GM04503 (cell line): ENCODE data around the gene HOXD12.

Source experiments
- DNase-seq: peaks from one replicate; pipeline ENCODE4 v3.0.0-alpha.2; 2012; ENCODE audit warnings: low read depth

Gene HOXD12

DNA sequence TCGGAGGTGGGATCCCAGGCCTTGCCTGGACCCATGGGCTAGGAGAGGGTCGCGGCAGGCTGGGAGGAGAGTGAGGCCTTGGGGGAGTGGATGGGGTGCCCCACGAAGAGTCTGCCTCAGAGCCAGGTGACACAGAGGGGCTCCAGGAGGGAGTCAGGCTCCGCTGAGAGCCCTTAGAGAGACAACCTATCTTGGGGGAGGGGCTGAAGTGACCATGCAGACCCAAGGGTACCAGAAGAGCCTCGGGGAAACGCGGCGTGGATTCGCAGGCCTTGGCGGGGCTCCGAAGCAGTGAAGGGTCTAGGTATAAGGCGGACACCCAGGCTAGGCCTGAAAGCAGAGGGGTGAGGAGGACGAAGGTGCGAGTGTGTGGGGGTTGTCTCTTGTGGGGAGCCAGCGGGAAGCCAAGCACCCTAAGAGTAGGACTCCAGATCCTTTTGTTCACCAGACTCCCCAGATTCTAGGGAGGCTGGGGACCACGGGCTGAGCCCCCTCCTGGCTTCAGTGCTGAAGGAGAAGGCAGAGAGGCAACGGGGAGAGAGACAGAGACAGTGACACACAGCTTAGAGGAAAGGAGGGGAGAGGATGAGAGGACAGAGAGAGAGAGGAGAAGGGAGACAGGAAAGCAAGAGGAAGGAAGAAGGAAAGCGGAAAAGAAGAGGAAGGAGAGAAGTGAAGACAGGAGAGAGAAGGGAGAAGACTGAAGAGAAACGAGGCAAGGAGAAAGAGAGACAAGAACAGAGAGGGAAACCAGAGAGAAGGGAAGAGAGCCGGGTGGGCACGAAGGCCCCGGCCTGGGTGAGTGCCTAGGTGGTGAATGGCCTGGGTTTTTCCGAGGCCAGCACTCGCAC, 6.4 kb downstream of the HOXD12 start:
- DNase-seq = no peak

GRCh38 chr2:176106581-176107539, 7.3 kb downstream of the HOXD12 start, which contains the start of gene HOXD11:
Gene HOXD11, plus strand, starts transcription at chr2:176107280. Its CDS starts 76 bp downstream, at chr2:176107356.
- DNase-seq = no peak

DNA sequence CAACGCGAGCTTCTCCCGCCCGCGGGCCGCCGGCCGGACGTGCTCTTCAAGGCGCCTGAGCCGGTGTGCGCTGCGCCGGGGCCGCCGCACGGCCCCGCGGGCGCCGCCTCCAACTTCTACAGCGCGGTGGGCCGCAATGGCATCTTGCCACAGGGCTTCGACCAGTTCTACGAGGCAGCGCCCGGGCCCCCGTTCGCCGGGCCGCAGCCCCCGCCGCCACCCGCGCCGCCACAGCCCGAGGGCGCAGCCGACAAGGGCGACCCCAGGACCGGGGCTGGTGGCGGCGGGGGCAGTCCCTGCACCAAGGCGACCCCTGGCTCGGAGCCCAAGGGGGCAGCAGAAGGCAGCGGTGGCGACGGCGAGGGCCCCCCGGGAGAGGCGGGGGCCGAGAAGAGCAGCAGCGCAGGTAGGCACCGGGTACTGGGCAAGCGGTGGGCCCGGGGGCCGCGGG, 8.2 kb downstream of the HOXD12 start:
- no peak for DNase-seq

DNA sequence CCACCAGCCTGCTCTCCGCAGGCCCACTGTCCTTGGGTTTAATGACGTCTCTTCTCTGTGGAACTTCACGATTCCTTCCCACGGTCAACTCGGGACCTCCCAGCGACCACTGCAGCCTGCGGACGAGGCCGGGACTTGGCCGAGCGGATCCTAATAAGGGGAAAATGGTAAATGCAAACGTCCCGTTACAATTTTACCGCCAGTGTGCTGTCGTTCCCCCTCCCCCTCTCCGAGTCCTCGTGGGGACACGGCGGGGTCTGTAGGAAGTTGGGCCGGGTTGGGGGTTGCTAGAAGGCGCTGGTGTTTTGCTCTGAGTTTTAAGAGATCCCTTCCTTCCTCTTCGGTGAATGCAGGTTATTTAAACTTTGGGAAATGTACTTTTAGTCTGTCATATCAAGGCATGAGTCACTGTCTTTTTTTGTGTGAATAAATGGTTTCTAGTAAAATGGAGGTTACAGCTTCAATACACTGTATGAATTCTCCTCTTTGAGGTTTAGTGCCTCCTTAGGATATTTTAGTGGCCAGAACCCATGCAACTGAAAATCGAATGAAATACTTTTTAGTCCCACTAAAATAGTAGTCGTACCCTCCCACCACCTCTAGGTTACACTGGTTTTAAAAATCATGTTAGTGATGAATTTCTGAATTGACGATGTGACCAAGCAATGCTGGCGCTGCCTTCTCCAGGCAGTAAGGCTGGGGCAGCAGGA, 9.8 kb downstream of the HOXD12 start:
- DNase-seq = no peak

DNA sequence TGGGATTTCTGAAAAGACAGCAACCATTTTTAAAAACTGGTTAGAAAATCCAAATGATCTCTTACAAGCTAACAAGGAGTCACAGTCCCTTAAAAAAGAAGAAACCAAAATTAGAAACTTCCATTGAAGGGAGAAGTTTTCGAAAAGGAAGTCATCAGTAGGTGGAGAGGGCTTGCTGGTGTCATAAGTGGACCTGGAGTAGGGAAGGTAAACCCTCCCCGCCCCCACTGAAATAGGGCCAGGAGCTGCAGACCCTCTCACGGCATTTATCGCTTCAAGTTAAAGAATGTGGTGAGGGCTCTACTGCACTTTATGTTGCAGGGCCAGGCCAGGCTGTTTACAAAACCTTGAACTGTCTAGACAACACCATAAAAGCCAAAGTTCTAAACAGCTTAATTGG, 10.4 kb downstream of the HOXD12 start:
- no peak for DNase-seq

- no peak for DNase-seq
These were observed 11.1 kb downstream of the HOXD12 start for GRCh38 chr2:176110415-176111308.

- DNase-seq = no peak
These were observed 11.7 kb downstream of the HOXD12 start for GRCh38 chr2:176111309-176111663.

DNA sequence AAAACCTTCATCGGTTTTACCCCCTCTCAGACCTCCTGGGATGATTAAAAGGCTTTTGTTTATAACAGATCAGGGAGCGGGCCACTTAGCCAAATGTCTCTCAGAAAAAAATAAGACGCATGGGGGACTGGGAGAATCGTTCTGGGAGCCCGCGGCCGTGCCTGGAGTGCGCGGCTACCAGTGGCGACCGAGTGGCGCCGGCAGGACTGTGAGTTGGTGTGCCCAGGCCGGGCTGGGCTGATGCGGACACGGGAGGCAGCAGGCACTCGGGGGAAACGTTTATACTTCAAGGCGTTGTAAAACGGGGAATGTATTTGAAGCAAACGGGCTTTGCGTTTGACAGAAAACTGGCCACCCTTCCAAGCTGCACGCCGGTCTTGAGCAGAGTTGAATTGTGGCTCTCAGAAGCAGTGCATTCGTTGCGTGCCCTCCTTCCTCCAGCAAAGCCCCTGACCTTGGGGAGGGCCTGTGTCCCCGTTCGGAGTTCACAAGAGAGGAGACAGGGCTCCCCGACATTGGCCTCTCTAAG, 12.3 kb downstream of the HOXD12 start:
- no peak for DNase-seq

- no peak for DNase-seq
These were observed 13.0 kb downstream of the HOXD12 start for GRCh38 chr2:176112375-176113302.

- DNase-seq = no peak
These were observed 14.7 kb downstream of the HOXD12 start for GRCh38 chr2:176114120-176114929.

- no peak for DNase-seq
These were observed 15.5 kb downstream of the HOXD12 start for GRCh38 chr2:176114930-176115625.

GRCh38 chr2:176115883-176116813, 16.6 kb downstream of the HOXD12 start, which contains the start of gene HOXD10:
Gene HOXD10, plus strand, starts transcription at chr2:176116778. Its CDS starts 56 bp downstream, at chr2:176116834.
- DNase-seq = no peak

DNA sequence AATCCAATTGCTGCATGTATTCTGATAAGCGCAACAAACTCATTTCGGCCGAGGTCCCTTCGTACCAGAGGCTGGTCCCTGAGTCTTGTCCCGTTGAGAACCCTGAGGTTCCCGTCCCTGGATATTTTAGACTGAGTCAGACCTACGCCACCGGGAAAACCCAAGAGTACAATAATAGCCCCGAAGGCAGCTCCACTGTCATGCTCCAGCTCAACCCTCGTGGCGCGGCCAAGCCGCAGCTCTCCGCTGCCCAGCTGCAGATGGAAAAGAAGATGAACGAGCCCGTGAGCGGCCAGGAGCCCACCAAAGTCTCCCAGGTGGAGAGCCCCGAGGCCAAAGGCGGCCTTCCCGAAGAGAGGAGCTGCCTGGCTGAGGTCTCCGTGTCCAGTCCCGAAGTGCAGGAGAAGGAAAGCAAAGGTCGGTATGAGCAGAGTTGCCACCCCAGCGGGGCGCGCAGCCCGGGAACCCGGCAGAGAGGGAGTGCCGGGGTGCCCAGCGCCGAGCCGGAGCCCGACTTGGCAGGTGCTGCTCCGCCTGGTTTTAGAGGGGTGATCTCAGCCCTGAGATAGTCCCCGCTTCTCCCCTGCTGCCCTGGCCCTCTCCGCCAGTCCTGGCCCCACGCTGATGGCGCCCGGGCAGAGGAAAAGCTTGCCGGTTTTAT, 17.7 kb downstream of the HOXD12 start:
- DNase-seq = no peak

- DNase-seq = no peak
These were observed 18.3 kb downstream of the HOXD12 start for GRCh38 chr2:176117823-176118371.

GRCh38 chr2:176118601-176119339, 19.2 kb downstream of the HOXD12 start:
- no peak for DNase-seq
